Gastroesophageal sphincter (tissue), 3 donors: Measurements from ENCODE around the gene OR2D3.

Experiments
- EP300 ChIP-seq: sonication (generic); formaldehyde crosslinking; IDR thresholded peaks from one replicate; pipeline ENCODE4 v1.6.1; 2017; ENCODE audit warnings: antibody characterized with exemption, mild to moderate bottlenecking
- POLR2AphosphoS5 ChIP-seq: sonication (generic); formaldehyde crosslinking; IDR thresholded peaks from one replicate; pipeline ENCODE4 v1.6.1; 2017; ENCODE audit warnings: antibody characterized with exemption
- TF ChIP-seq, protein P1 (sequence below), 4 experiments: fragments of 200-600 bp in 2 of 4; fragments of 450-650 bp in 2 of 4; sonication (generic) in 1 of 4; IDR thresholded peaks; one replicate each; pipeline ENCODE4 v1.5.1; 2017 to 2019; ENCODE audit warnings: antibody characterized with exemption in 4 of 4, mild to moderate bottlenecking in 2 of 4, moderate library complexity in 2 of 4

DNA sequence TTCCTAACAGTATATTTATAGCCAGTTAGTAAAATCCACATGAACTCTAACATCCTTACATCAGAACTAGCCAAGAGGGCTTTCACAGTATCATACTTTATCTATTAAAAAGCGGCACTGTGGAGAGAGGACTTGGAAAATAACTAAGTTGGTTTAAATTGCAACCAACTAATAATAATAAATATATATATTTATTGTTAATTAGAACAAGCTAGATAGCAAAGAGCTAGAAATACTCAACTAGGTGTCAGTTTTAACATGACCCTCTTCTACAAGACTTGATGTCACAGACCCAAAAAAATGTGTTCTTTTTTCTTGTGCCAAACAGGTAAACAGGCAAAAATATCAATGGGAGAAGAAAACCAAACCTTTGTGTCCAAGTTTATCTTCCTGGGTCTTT is at the start of gene OR2D3:
- no peak for TF ChIP-seq EP300
- no peak for TF ChIP-seq POLR2AphosphoS5
- TF ChIP-seq, protein P1, sequence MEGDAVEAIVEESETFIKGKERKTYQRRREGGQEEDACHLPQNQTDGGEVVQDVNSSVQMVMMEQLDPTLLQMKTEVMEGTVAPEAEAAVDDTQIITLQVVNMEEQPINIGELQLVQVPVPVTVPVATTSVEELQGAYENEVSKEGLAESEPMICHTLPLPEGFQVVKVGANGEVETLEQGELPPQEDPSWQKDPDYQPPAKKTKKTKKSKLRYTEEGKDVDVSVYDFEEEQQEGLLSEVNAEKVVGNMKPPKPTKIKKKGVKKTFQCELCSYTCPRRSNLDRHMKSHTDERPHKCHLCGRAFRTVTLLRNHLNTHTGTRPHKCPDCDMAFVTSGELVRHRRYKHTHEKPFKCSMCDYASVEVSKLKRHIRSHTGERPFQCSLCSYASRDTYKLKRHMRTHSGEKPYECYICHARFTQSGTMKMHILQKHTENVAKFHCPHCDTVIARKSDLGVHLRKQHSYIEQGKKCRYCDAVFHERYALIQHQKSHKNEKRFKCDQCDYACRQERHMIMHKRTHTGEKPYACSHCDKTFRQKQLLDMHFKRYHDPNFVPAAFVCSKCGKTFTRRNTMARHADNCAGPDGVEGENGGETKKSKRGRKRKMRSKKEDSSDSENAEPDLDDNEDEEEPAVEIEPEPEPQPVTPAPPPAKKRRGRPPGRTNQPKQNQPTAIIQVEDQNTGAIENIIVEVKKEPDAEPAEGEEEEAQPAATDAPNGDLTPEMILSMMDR (IDR thresholded peaks at IDR 0.05): no peak
